Stomach (tissue), 9 donors: ENCODE data around the gene UBA5. TPM values are rescaled to one million over a fixed set of nuclear protein-coding genes. Genes with fewer than 3 reads are reported as not detected.

Experiments
- DNase-seq, 2 donors: peaks; one replicate each; pipeline versions ENCODE4 v3.0.0 to v3.0.0-alpha.2; 2013 to 2019
- H3K27ac ChIP-seq, 5 donors: fragments of 200-600 bp in 4 of 5; sonication (generic) in 4 of 5; one replicate each; pipeline ENCODE4 v1.5.1; 2013 to 2019; ENCODE audit warnings: mild to moderate bottlenecking in 1 of 5, moderate library complexity in 1 of 5
- H3K27me3 ChIP-seq, 3 donors: fragments of 200-600 bp; sonication (generic); one replicate each; pipeline ENCODE4 v1.5.1; 2017 to 2019; ENCODE audit warnings: mixed run types in 1 of 3
- H3K36me3 ChIP-seq, 4 donors: fragments of 200-600 bp; sonication (generic); 1 replicate in 3 of 4; 2 replicates in 1 of 4; pipeline ENCODE4 v1.5.1; 2016 to 2019
- H3K4me1 ChIP-seq, 4 donors: fragments of 200-600 bp; sonication (generic); one replicate each; pipeline ENCODE4 v1.5.1; 2016 to 2019
- H3K4me3 ChIP-seq, 4 donors: fragments of 200-600 bp; sonication (generic) in 3 of 4; one replicate each; pipeline ENCODE4 v1.5.1; 2016 to 2019; ENCODE audit warnings: mild to moderate bottlenecking in 1 of 4
- H3K9me3 ChIP-seq, 4 donors: fragments of 200-600 bp; sonication (generic); one replicate each; pipeline ENCODE4 v1.5.1; 2016 to 2019
- CTCF ChIP-seq, 7 experiments: fragments of 450-650 bp in 4 of 7; fragments of 200-600 bp in 3 of 7; sonication (generic) in 3 of 7; IDR thresholded peaks; one replicate each; pipeline ENCODE4 v1.5.1; 2016 to 2019; ENCODE audit warnings: antibody characterized with exemption in 7 of 7, control low read depth in 2 of 7, mild to moderate bottlenecking in 1 of 7
- EP300 ChIP-seq: sonication (generic); formaldehyde crosslinking; IDR thresholded peaks from one replicate; pipeline ENCODE4 v1.6.1; 2017; ENCODE audit warnings: antibody characterized with exemption
- POLR2A ChIP-seq, 4 donors: fragments of 450-650 bp; IDR thresholded peaks; one replicate each; pipeline ENCODE4 v1.6.1; 2016; ENCODE audit warnings: antibody characterized with exemption in 4 of 4, control low read depth in 2 of 4, mild to moderate bottlenecking in 1 of 4, moderate library complexity in 1 of 4
- POLR2AphosphoS5 ChIP-seq, 3 donors: sonication (generic); formaldehyde crosslinking; IDR thresholded peaks; one replicate each; pipeline ENCODE4 v1.6.1; 2016; ENCODE audit warnings: antibody characterized with exemption in 3 of 3
- WGBS, 5 donors: extraction: QIAGEN DNeasy Blood & Tissue Kit in 3 of 5; methylation state at CpG; one replicate each; pipeline versions ENCODE4 v1.1.5 to v1.1.7; 2013 to 2018; 5-methylcytosine and 5-hydroxymethylcytosine counted together
- intact Hi-C: fragments of 100-400 bp; cut with DNase I; formaldehyde crosslinking; loops from one replicate; pipeline ENCODE4 v1.15.1; 2023; ENCODE audit warnings: low total_unique reads
- polyA plus RNA-seq, 3 donors: library from polyadenylated mRNA; stranded (reverse); fragments of 200-250 nt; gene quantifications; one replicate each; pipeline ENCODE4 v1.2.3, GENCODE V29; 2013
- total RNA-seq, 5 donors: library from RNA; depleted of rRNA; stranded (reverse); fragments of >200 nt; gene quantifications; one replicate each; pipeline versions ENCODE4 v1.1.0 to v1.2.3, GENCODE V29; 2014 to 2016
- donor health status: healthy with polysubstance abuse.
- donor health status: Bipolar disorder and iron deficiency.
- donor health status: healthy.

Gene UBA5
- total and polyA plus RNA-seq, 8 donors: 20.2 to 88.7 (median 54.9) TPM

- no peak for DNase-seq
- no peak overlapping the region for H3K4me3 ChIP-seq
- H3K4me1 ChIP-seq: no peaks in the 10 kb centered on the region
- no peaks in the 10 kb centered on the region for H3K27me3 ChIP-seq
- TF ChIP-seq POLR2AphosphoS5 (IDR thresholded peaks at IDR 0.05): no peak
- no peak for TF ChIP-seq POLR2A (IDR thresholded peaks at IDR 0.05)
- TF ChIP-seq EP300: no peak
- TF ChIP-seq CTCF (IDR thresholded peaks at IDR 0.05): no peak
- H3K36me3 ChIP-seq: peaks cover 5 to 53% (median 43%) of the 10 kb centered on the region in 4 donors
- no peaks in the 10 kb centered on the region for H3K9me3 ChIP-seq
- H3K27ac ChIP-seq: no peak overlapping the region
- intact Hi-C loops: no loop called here
- WGBS, 5 donors: 59 to 80% (median 77%) methylated on average over 1 of the region's 1 CpG
These were observed 38.0 kb upstream of the UBA5 start for GRCh38 chr3:132622148-132622547.

- 89 to 96% (median 94%) methylated on average over 1 of the region's 1 CpG for WGBS, 5 donors
These were observed 37.4 kb upstream of the UBA5 start for GRCh38 chr3:132622761-132623160.

GRCh38 chr3:132623646-132624045 lies 36.5 kb upstream of the UBA5 start:
- intact Hi-C loops: no loop called here
- 77 to 100% (median 90%) methylated on average over 1 of the region's 1 CpG for WGBS, 5 donors

More at GRCh38 chr3:132622761-132623160, 37.4 kb upstream of the UBA5 start:
- intact Hi-C loops: no loop called here
- Histone ChIP-seq H3K4me3 (no peak overlapping the region), H3K27ac (no peak overlapping the region), H3K9me3 (no peaks in the 10 kb centered on the region), H3K4me1 (no peaks in the 10 kb centered on the region), H3K27me3 (no peaks in the 10 kb centered on the region), H3K36me3 (peaks cover 5 to 53% (median 47%) of the 10 kb centered on the region in 4 donors)
- no peak for DNase-seq
- TF ChIP-seq POLR2AphosphoS5 (IDR thresholded peaks at IDR 0.05) (no peak), CTCF (IDR thresholded peaks at IDR 0.05) (no peak), EP300 (no peak), POLR2A (IDR thresholded peaks at IDR 0.05) (no peak)

GRCh38 chr3:132624790-132625189 lies 35.3 kb upstream of the UBA5 start:
- peaks cover 5 to 55% (median 47%) of the 10 kb centered on the region in 4 donors for H3K36me3 ChIP-seq
- H3K27ac ChIP-seq: no peak overlapping the region
- H3K27me3 ChIP-seq: no peaks in the 10 kb centered on the region
- no peak overlapping the region for H3K4me3 ChIP-seq
- no peaks in the 10 kb centered on the region for H3K4me1 ChIP-seq
- TF ChIP-seq CTCF (IDR thresholded peaks at IDR 0.05): no peak
- no peak for TF ChIP-seq EP300
- TF ChIP-seq POLR2A (IDR thresholded peaks at IDR 0.05): no peak
- no peak for TF ChIP-seq POLR2AphosphoS5 (IDR thresholded peaks at IDR 0.05)
- intact Hi-C loops: no loop called here
- H3K9me3 ChIP-seq: no peaks in the 10 kb centered on the region
- DNase-seq: no peak
- WGBS, 5 donors: 94 to 98% (median 97%) methylated on average over 7 of the region's 7 CpGs

More at GRCh38 chr3:132623646-132624045, 36.5 kb upstream of the UBA5 start:
- DNase-seq: no peak
- Histone ChIP-seq H3K27me3 (no peaks in the 10 kb centered on the region), H3K4me3 (no peak overlapping the region), H3K36me3 (peaks cover 5 to 50% (median 50%) of the 10 kb centered on the region in 4 donors), H3K9me3 (no peaks in the 10 kb centered on the region), H3K27ac (no peak overlapping the region), H3K4me1 (no peaks in the 10 kb centered on the region)
- TF ChIP-seq POLR2A (IDR thresholded peaks at IDR 0.05) (no peak), EP300 (no peak), CTCF (IDR thresholded peaks at IDR 0.05) (no peak), POLR2AphosphoS5 (IDR thresholded peaks at IDR 0.05) (no peak)
